Thoracic aorta (tissue), 2 donors: ENCODE measurements around the gene SMOC2. TPM values are rescaled to one million over a fixed set of nuclear protein-coding genes. Genes with fewer than 3 reads are reported as not detected.

Experiments
- ATAC-seq: fragments of 150-250 bp; one replicate; pipeline ENCODE4 v1.8.0; 2017; ENCODE audit warnings: low read depth; ENCODE audit not compliant: insufficient number of reproducible peaks, low FRiP score
- DNase-seq: peaks from one replicate; pipeline ENCODE4 v3.0.0-alpha.2; 2020; ENCODE audit warnings: low spot score
- H3K27ac ChIP-seq, 2 donors: fragments of 200-600 bp; sonication (generic); 1 replicate in 1 of 2; 2 replicates in 1 of 2; pipeline ENCODE4 v1.5.1; 2016; ENCODE audit warnings: mild to moderate bottlenecking in 2 of 2, moderate library complexity in 2 of 2
- H3K27me3 ChIP-seq: fragments of 200-600 bp; sonication (generic); replicated peaks from 2 replicates; pipeline ENCODE4 v1.6.0; 2016; ENCODE audit warnings: mild to moderate bottlenecking; ENCODE audit not compliant: insufficient read depth
- H3K36me3 ChIP-seq: fragments of 200-600 bp; sonication (generic); one replicate; pipeline ENCODE4 v1.5.1; 2016
- H3K4me1 ChIP-seq, 2 donors: fragments of 200-600 bp; sonication (generic); 1 replicate in 1 of 2; 2 replicates in 1 of 2; pipeline versions ENCODE4 v1.5.1 to v1.6.0; 2016; ENCODE audit warnings: low read depth in 2 of 2, mild to moderate bottlenecking in 1 of 2; ENCODE audit not compliant: control insufficient read depth in 1 of 2
- H3K4me3 ChIP-seq: fragments of 200-600 bp; sonication (generic); 2 replicates; pipeline ENCODE4 v1.5.1; 2016; ENCODE audit warnings: mild to moderate bottlenecking
- H3K9me3 ChIP-seq: fragments of 200-600 bp; sonication (generic); 2 replicates; pipeline ENCODE4 v1.5.1; 2016
- total RNA-seq, 2 donors: library from RNA; depleted of rRNA; stranded (reverse); fragments of >200 nt; gene quantifications; one replicate each; pipeline versions ENCODE4 v1.1.0 to v1.2.3, GENCODE V29; 2016
- TF ChIP-seq, protein P1 (sequence below): fragments of 200-600 bp; sonication (generic); IDR thresholded peaks from one replicate; pipeline ENCODE4 v1.5.1; 2019; ENCODE audit warnings: antibody characterized with exemption

Gene SMOC2
- total RNA-seq, 2 donors from 2014 or later = 334 to 424 TPM

DNA sequence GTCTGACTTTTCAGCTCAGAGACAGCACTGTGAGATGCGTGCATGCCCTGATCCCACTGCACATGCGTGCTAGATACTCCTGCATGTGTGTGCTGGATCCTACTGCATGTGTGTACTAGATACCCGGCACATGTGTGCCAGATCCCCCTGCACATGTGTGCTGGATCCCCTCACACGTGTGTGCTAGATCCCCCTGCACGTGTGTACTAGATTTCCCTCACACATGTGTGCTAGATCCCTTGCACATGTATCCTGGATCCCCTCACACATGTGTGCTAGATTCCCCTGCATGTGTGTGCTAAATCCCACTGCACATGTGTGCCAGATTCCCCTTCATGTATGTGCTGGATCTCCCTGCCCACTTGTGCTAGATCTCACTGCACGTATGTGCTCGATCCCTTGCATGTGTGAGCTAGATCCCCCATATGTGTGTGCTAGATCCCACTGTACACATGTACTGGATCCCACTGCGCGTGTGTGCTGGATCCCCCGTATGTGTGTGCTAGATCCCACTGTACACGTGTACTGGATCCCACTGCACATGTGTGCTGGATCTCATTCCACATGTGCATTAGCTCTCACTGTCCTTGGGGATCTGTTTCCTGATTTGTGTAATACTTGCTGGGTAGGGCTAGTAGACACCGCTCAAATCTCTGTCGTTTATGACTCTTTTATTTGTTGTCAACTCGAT lies 214.6 kb downstream of the SMOC2 start:
- no peak overlapping the region for H3K27ac ChIP-seq
- H3K4me3 ChIP-seq = no peak overlapping the region
- peaks cover 0 to 5% of the 10 kb centered on the region in 2 donors for H3K4me1 ChIP-seq
- ATAC-seq (no peak), DNase-seq (no peak)
- no peaks in the 10 kb centered on the region for H3K27me3 ChIP-seq
- H3K36me3 ChIP-seq = peaks cover 26% of the 10 kb centered on the region
- TF ChIP-seq, protein P1, sequence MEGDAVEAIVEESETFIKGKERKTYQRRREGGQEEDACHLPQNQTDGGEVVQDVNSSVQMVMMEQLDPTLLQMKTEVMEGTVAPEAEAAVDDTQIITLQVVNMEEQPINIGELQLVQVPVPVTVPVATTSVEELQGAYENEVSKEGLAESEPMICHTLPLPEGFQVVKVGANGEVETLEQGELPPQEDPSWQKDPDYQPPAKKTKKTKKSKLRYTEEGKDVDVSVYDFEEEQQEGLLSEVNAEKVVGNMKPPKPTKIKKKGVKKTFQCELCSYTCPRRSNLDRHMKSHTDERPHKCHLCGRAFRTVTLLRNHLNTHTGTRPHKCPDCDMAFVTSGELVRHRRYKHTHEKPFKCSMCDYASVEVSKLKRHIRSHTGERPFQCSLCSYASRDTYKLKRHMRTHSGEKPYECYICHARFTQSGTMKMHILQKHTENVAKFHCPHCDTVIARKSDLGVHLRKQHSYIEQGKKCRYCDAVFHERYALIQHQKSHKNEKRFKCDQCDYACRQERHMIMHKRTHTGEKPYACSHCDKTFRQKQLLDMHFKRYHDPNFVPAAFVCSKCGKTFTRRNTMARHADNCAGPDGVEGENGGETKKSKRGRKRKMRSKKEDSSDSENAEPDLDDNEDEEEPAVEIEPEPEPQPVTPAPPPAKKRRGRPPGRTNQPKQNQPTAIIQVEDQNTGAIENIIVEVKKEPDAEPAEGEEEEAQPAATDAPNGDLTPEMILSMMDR = no peak
- no peaks in the 10 kb centered on the region for H3K9me3 ChIP-seq

DNA sequence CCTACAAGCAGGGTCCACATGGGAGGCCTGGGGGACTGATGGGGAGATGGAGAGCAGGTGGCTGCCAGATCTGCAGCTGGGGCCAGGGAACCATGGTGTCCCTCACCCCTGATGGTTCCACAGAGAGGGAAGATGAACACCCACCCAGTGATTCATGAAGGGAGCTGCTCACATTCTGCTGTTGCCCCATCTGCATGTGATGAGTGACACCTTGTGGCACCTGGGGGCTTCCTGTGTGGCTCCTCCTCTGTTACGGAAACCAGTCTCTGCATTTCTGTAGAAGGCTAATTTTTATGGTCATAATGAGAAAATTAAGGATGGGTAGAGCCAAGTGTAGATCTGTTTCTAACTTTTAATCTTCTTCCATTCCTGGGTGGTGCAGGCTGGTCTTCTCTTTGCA lies 217.1 kb downstream of the SMOC2 start:
- H3K9me3 ChIP-seq = no peaks in the 10 kb centered on the region
- no peaks in the 10 kb centered on the region for H3K27me3 ChIP-seq
- TF ChIP-seq, protein P1 = no peak
- no peak for ATAC-seq
- H3K4me1 ChIP-seq = no peaks in the 10 kb centered on the region
- no peak overlapping the region for H3K27ac ChIP-seq
- peaks cover 24% of the 10 kb centered on the region for H3K36me3 ChIP-seq
- no peak for DNase-seq
- no peak overlapping the region for H3K4me3 ChIP-seq

DNA sequence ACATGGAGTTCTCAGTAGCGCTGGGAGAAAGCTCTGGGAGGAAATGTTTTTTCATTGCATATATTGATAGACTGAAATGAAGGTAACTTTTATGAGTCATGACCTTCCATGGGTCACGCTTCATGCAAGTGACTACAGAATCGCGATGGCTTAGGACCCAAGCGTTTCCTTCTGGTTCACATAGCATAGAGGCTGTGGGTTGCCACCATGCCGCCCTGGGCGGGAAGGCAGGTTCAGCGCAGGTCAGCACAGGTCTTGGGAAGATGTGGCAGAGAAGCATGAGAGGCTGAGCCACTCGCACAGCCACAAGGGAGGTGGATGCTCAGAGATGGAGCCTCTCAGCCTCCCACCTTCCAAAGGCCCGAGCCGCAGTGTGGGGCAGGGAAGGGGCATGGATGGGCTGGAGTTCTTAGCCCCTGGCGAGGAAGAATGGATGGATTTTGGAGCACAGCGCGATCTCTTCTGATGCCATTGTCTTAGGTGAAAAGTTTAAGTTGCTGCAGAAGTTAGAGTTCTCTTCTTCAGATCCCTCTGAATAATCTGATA lies 219.5 kb downstream of the SMOC2 start:
- ATAC-seq (no peak), DNase-seq (no peak)
- no peaks in the 10 kb centered on the region for H3K27me3 ChIP-seq
- H3K27ac ChIP-seq = no peak overlapping the region
- H3K4me3 ChIP-seq = no peak overlapping the region
- no peaks in the 10 kb centered on the region for H3K9me3 ChIP-seq
- peaks cover 23% of the 10 kb centered on the region for H3K36me3 ChIP-seq
- H3K4me1 ChIP-seq = no peaks in the 10 kb centered on the region
- TF ChIP-seq, protein P1 = no peak

DNA sequence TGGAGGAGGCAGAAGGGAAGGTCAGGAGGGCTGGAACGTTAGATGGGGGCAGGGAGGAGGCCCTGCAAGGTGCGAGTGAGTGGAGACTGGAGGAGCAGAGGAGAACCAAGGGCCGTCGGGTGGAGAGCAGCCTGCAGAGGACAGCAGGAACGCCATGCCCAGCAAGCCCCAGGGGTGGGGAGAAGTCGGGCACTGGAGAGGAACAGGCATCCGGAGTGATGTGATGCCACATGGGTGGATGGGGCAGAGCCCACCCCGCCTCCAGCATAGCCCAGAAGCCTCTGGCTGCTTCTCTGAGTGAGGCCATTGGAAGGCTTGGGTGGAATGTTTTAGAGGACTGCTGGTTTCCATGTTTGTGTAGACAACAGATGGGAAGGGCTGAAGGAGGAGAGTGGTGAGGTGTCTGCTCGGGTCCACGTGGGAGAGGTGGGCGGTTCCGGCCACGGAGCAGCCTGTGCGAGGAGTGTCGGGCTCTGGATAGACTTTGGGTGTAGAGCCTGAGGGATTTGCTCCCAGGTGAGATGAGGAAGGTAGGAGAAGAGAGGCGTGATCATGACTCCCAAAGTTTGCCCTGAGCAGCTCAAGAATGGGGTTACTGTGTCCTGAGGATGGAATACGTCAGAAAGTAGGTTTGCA lies 221.4 kb downstream of the SMOC2 start:
- no peaks in the 10 kb centered on the region for H3K9me3 ChIP-seq
- H3K27ac ChIP-seq = no peak overlapping the region
- no peaks in the 10 kb centered on the region for H3K4me1 ChIP-seq
- DNase-seq (no peak), ATAC-seq (no peak)
- no peaks in the 10 kb centered on the region for H3K27me3 ChIP-seq
- no peak overlapping the region for H3K4me3 ChIP-seq
- TF ChIP-seq, protein P1 = no peak
- H3K36me3 ChIP-seq = peaks cover 13% of the 10 kb centered on the region

DNA sequence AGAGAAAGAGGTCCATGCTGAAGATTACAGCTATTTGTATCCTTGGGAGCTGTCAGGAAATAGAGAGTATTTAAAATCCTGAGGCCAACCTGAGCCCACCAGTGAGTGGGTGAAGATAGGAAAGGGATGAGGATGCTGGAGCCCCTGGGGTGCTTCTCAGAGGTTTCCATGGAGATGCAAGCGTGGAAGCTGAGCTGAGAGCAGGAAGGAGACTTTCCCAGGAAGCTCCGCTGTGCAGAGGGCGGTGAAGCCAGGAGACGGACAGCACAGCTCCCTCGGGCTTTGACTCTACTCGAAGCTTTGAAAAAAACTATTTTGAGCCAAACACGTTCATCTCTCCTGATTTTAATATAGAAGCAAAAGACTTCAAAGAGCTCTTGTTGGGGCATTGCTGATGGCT lies 222.1 kb downstream of the SMOC2 start:
- ATAC-seq = no peak

More for the DNA sequence above, 222.1 kb downstream of the SMOC2 start:
- Histone ChIP-seq H3K27me3 (no peaks in the 10 kb centered on the region), H3K4me1 (peaks cover 0 to 1% of the 10 kb centered on the region in 2 donors), H3K4me3 (no peak overlapping the region), H3K36me3 (peaks cover 7% of the 10 kb centered on the region), H3K9me3 (no peaks in the 10 kb centered on the region), H3K27ac (no peak overlapping the region)
- TF ChIP-seq, protein P1 = no peak
- no peak for DNase-seq
